Measurements from ENCODE around the gene DNAJC10.

GRCh38 chr2:182666674-182667314, 49.3 kb upstream of the DNAJC10 start:
- TF ChIP-seq RFX5 (IDR thresholded peaks at IDR 0.05; ENCODE audit: low read depth, low read length) (no peak), USF2 (IDR thresholded peaks at IDR 0.05; ENCODE audit: low read depth, low read length) (no peak), BHLHE40 (IDR thresholded peaks at IDR 0.05; ENCODE audit: low read depth, low read length) (no peak), RAD21 (IDR thresholded peaks at IDR 0.05; ENCODE audit: low read length) (peak; percentile 41), FOS (IDR thresholded peaks at IDR 0.05; ENCODE audit: low read depth, low read length) (no peak), POLR2A (IDR thresholded peaks at IDR 0.05; ENCODE audit: low read depth, low read length) (no peak), MAFK (IDR thresholded peaks at IDR 0.05; ENCODE audit: low read depth, low read length) (no peak), CEBPB (IDR thresholded peaks at IDR 0.05; ENCODE audit: low read depth, low read length) (no peak), CHD1 (IDR thresholded peaks at IDR 0.05; ENCODE audit: low read depth, low read length) (no peak), MAZ (IDR thresholded peaks at IDR 0.05; ENCODE audit: borderline replicate concordance, low read depth, low read length) (no peak), MXI1 (IDR thresholded peaks at IDR 0.05; ENCODE audit: borderline replicate concordance, low read depth, low read length) (no peak)
- TF ChIP-seq, protein P1, sequence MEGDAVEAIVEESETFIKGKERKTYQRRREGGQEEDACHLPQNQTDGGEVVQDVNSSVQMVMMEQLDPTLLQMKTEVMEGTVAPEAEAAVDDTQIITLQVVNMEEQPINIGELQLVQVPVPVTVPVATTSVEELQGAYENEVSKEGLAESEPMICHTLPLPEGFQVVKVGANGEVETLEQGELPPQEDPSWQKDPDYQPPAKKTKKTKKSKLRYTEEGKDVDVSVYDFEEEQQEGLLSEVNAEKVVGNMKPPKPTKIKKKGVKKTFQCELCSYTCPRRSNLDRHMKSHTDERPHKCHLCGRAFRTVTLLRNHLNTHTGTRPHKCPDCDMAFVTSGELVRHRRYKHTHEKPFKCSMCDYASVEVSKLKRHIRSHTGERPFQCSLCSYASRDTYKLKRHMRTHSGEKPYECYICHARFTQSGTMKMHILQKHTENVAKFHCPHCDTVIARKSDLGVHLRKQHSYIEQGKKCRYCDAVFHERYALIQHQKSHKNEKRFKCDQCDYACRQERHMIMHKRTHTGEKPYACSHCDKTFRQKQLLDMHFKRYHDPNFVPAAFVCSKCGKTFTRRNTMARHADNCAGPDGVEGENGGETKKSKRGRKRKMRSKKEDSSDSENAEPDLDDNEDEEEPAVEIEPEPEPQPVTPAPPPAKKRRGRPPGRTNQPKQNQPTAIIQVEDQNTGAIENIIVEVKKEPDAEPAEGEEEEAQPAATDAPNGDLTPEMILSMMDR (conservative IDR thresholded peaks at IDR 0.05; ENCODE audit: low read depth, low read length) = peak; percentile 44
